ENCODE measurements around the gene NLGN4Y.

NLGN4Y gene

GRCh38 chrY:14524272-14525231, at the start of gene NLGN4Y:
NLGN4Y (plus strand) TSS chrY:14524529; CDS start chrY:14622120, 97,591 bp downstream.
- in situ Hi-C loops (cut with HindIII; ENCODE audit: low sequenced_read_pairs), result no loop called here

DNA sequence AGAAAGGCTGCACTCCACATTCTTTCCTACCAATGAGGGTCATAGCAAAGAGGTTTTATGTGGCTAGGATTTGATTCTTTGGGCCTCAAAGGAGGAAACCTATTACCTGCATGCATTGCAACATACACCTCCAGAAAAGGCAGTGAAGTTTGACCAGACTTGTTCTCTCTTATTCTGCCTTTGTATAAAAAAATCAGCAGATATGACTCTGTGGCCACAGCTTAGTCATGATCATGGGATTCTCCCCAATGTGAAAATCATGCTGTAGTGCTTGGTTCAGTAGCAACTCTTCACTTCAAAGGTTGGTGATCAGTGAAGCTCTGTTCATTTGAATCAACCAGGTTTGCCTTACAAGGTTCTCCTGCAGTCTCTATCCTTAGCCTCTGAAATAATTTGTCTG, 38.4 kb upstream of the NLGN4Y start:
- in situ Hi-C loops (cut with HindIII; ENCODE audit: low sequenced_read_pairs), result no loop called here

DNA sequence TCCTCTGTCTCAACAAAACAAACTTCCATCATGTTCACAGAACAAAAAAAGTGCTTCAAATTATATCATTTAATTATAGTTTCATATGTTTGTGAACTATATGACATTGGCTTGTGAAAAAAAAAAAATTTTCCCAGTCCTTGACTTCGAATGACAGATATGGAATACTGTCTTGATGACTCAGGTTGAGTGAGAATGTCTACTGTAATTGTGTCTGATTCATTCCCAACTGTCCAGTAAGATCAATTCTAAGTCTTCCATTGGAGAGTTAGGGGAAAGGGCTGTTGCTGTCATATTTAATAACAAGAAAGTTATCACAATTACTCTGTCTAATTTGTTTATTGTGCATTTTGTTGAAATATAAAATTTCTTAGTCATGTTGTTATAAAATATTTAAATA, 34.1 kb upstream of the NLGN4Y start:
- in situ Hi-C loops (cut with HindIII; ENCODE audit: low sequenced_read_pairs), result no loop called here

DNA sequence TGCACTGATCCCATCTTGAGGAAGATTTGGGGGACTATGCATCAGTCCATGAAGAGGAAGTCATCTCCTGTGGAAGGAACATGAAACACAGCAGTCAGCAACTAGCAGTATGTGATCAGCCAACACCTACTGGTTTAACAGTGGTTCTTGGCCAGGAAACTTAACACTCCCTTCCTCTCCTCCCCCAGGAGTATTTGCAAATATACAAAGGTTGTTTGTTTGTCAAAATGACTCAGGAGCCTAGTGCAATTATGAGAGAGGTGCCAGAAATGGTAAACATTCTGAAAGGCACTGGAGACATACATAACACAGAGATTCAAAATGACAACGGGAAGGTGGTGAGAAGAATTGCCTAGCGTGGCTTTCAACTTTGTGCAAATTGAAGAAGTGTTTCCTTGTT, 26.3 kb upstream of the NLGN4Y start:
- in situ Hi-C loops (cut with HindIII; ENCODE audit: low sequenced_read_pairs), result no loop called here

DNA sequence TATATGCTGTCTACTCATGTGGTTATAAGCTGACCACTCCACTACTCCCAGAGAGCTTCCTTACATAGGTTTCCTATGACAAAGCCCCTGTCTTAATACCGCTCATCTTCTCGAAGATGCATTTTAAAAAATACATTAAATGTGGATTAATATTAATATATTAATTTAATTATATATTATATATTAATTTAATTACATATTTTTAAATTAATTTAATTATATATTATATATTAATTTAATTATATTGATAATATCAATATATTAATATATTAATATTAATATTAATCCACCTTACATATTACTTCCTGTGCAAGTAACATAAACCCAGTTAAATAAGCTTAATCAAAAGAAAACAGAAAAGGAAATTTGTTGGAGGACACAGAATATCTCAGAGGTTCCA, 19.7 kb upstream of the NLGN4Y start:
- in situ Hi-C loops (cut with HindIII; ENCODE audit: low sequenced_read_pairs), result no loop called here

- in situ Hi-C loops (cut with HindIII; ENCODE audit: low sequenced_read_pairs), result no loop called here
These were observed 1.9 kb upstream of the NLGN4Y start for GRCh38 chrY:14522379-14522950.

- in situ Hi-C loops (cut with HindIII; ENCODE audit: low sequenced_read_pairs), result no loop called here
These were observed 648 bp upstream of the NLGN4Y start for GRCh38 chrY:14523491-14524271.

DNA sequence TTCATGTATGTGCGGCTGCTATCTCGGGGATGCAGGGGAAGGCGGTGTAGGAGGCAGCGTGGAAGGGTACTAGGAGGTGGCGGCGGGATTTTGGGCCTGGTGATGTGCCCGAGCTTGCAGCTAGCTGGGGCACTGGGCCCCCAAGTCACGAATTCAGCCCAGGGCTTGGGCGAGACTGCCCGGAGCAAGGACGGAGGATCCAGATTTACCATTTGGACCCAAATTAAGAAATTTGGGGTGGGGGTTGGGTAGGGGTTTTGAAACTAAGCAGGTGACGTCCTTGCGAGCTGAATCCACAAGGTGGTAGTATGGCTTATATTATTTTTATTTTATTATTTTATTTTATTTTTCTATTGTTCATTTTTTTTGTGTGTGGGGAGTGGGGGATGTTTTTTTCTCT, 986 bp downstream of the NLGN4Y start:
- in situ Hi-C loops (cut with HindIII; ENCODE audit: low sequenced_read_pairs), result no loop called here

- in situ Hi-C loops (cut with HindIII; ENCODE audit: low sequenced_read_pairs), result no loop called here
These were observed 4.0 kb downstream of the NLGN4Y start for GRCh38 chrY:14528361-14528760.

DNA sequence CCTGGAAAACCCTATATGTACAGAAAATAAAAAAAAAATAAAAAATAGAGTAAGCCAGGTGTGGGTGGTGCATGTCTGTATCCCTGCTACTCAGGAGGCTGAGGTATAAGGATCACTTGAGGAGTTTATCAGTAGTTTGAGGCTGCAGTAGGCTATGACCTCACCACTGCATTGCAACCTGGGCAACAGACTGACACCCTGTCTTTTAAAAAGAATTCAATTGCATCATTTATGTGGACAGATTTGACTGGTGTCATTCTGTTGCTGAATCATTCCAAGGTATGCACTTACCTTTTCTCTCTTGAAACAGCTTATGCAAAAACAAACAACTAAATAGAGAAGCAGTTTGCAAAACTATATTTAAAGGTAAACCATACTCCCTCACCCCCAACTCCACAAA, 12.4 kb downstream of the NLGN4Y start:
- in situ Hi-C loops (cut with HindIII; ENCODE audit: low sequenced_read_pairs), result no loop called here

DNA sequence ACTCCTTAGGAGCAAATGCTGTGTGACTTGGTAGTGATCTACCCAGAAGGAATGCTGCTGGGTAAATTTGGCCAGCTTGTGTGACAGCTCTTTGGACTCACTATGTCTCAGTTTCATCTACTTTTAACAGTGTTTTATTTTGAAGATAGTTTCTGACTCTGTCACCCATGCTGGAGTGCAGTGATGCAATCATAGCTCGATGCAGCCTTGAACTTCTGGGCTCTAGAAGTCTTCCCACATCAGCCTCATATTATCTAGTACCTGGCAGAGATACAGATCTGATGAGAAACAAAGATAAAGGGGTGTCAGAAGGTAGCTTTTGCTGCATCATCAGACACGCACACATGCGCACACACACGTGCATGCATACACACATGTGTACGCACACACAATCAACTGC, 19.2 kb downstream of the NLGN4Y start:
- in situ Hi-C loops (cut with HindIII; ENCODE audit: low sequenced_read_pairs), result no loop called here

DNA sequence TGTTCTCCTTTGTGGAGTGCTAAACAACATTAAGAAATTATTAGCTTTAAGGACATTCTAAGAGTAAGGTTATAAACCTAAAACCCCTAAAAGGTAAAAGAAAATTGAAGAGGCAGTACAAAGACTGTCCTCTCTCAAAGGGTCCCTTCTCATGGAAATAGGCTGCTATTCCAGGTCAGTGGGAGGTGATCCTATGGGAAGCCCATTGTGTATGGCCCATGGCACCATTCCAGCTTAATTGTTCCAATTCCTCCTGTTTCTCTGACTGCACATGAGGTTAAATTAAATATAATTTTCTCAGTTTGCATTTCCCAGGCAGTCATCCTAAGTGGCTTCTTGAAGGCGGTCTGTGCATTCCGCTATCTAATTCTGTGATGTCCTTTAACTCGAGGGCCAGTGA, 57.0 kb downstream of the NLGN4Y start:
- in situ Hi-C loops (cut with HindIII; ENCODE audit: low sequenced_read_pairs), result no loop called here

GRCh38 chrY:14586725-14587124, 62.4 kb downstream of the NLGN4Y start:
- in situ Hi-C loops (cut with HindIII; ENCODE audit: low sequenced_read_pairs), result no loop called here

DNA sequence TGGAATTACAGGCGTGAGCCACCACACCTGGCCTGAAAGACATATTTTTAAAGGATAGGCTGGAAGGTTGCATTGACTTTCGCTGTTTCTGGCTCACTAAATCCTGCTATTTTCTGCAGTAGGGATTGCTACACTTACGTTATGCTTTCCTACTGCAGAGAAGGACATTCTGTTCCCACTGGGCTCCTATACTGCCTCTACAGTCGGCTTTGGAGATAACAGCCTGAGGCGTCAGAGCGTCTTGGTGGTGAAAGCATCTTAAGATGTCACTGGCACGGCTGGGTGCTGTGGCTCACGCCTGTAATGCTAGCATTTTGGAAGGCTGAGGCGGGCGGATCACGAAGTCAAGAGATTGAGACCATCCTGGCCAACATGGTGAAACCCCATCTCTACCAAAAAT, 77.0 kb downstream of the NLGN4Y start:
- in situ Hi-C loops (cut with HindIII; ENCODE audit: low sequenced_read_pairs), result no loop called here

DNA sequence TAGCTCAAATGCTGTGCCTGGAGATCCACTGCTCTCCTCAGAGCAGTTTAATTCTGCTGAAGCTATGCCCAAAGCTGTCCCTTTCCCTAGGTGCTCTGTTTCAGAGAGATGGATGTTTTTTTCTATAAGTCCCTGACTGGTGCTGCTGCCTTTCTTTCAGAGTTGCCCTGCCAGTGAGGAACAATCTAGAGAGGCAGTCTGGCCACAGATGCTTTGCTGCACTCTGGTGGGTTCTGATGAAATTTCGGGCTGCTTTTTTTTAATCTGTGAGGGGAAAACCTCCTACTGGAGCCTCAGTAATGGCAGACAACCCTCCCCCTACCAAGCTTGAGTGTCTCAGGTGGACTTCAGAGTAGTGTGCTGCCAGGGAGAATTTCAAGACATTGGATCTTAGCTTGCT, 93.3 kb downstream of the NLGN4Y start:
- in situ Hi-C loops (cut with HindIII; ENCODE audit: low sequenced_read_pairs), result no loop called here

GRCh38 chrY:14618513-14618912, 94.2 kb downstream of the NLGN4Y start:
- in situ Hi-C loops (cut with HindIII; ENCODE audit: low sequenced_read_pairs), result no loop called here

GRCh38 chrY:14628208-14628607, 103.9 kb downstream of the NLGN4Y start:
- in situ Hi-C loops (cut with HindIII; ENCODE audit: low sequenced_read_pairs), result no loop called here

DNA sequence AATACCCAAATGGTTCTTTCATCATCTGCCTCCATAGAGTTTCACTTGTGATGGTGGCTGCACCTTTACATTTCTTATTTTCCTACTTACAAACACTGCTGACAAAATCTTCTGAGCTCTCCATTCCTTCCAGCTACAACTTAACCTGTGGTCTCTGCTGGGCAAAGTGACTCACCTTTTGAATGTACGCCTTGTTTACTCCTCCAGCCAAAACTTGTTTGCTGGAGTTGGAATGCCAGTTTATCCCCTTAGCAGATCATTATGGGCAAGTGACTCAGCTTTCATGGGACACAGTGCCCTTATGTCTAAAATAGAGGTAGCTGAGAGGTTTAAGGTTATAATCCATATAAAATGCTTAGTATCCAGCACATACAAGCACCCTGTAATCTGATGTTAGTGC, 107.3 kb downstream of the NLGN4Y start:
- in situ Hi-C loops (cut with HindIII; ENCODE audit: low sequenced_read_pairs), result no loop called here

DNA sequence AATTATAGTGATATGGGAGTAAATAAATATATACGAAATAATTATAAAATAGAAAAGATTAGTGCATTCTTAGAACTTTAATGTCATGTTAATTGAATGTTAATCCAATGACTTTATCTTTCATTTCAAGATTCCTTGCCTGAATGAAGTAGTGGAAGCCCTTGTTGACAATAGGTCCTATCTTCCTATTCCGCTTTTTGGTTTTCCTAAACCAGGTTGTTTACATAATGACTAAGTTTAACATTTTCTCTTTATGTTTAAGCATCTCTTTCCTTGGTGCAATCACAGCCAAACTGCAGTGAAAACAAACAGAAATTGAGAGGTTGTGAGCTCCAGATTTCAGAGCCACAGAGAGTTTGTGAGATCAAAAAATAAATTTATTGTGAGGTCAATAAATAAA, 109.4 kb downstream of the NLGN4Y start:
- in situ Hi-C loops (cut with HindIII; ENCODE audit: low sequenced_read_pairs), result no loop called here

DNA sequence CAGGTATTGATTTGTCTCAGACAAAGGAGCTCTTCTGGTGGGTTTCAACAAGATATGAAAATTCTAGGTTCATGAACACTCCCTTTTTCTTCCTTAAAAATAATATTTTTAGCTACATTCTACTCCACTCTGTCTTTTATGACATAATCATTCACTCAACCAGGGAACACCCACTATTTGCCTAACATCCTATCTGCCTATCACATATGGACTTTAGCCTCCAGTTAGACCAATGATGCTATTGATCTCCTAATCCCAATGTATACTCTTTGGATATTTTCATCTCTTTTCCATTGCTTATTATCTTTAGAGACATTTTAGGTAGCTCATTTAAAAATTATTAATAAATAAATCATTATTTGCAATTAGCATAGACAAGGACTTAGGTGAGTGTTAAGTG, 110.6 kb downstream of the NLGN4Y start:
- in situ Hi-C loops (cut with HindIII; ENCODE audit: low sequenced_read_pairs), result no loop called here

DNA sequence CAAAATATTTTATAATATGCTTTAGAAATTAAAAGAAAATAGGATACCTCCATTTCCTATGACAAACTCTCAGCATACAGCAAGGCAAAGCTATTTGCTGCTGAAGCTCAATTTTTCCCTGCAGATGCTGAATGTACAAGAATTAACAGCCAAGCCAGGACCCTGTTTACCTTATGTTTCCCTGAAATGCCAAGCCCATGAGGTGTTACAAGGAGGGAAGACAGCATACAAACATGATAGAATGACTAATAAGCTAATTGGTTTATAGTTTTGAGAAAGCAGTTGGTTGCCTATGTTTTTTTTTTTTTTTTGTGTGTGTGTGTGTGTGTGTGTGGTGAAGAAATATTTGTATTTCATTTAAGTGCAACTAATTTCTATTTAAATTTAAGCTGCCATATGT, 113.2 kb downstream of the NLGN4Y start:
- in situ Hi-C loops (cut with HindIII; ENCODE audit: low sequenced_read_pairs), result no loop called here

DNA sequence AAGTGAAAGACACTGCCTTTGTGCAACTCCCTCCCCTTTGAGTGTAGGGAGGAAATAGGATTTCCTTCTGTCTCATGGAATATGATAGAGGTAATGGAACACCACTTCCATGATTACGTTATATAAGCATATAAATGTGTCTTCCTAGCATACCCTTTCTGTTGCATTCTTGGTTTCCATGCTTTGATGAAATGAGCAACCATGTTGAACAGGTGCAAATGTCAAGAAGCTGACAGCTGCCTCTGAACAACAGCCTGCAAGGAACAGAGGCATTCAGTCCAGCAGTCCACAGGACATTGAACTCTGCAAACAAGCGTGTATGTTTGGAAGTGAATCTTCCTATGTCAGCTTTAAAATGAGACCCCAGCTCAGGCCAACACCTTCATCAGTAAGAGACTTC, 117.5 kb downstream of the NLGN4Y start:
- in situ Hi-C loops (cut with HindIII; ENCODE audit: low sequenced_read_pairs), result no loop called here
